ENCODE results near the gene LRRC7. TPM values are rescaled to one million over a fixed set of nuclear protein-coding genes. Genes with fewer than 3 reads are reported as not detected.

The LRRC7 gene
- total RNA-seq, 1 experiment from 2014 or later = not detected

- H3K4me3 ChIP-seq (ENCODE audit: low read depth, low read length, poor library complexity, severe bottlenecking) = no peak overlapping the region
- no peaks in the 10 kb centered on the region for H3K36me3 ChIP-seq (ENCODE audit: insufficient read depth, low read length, poor library complexity, severe bottlenecking)
- intact Hi-C loops (cut with micrococcal nuclease; ENCODE audit: unreplicated experiment) = no loop called here
- CTCF ChIA-PET = no interaction called here
- H3K27me3 ChIP-seq (replicated peaks; ENCODE audit: insufficient read depth, low read depth, low read length, poor library complexity) = no peaks in the 10 kb centered on the region
- H3K9me3 ChIP-seq (ENCODE audit: low read depth, low read length, poor library complexity, severe bottlenecking) = no peaks in the 10 kb centered on the region
- TF ChIP-seq, protein P1, sequence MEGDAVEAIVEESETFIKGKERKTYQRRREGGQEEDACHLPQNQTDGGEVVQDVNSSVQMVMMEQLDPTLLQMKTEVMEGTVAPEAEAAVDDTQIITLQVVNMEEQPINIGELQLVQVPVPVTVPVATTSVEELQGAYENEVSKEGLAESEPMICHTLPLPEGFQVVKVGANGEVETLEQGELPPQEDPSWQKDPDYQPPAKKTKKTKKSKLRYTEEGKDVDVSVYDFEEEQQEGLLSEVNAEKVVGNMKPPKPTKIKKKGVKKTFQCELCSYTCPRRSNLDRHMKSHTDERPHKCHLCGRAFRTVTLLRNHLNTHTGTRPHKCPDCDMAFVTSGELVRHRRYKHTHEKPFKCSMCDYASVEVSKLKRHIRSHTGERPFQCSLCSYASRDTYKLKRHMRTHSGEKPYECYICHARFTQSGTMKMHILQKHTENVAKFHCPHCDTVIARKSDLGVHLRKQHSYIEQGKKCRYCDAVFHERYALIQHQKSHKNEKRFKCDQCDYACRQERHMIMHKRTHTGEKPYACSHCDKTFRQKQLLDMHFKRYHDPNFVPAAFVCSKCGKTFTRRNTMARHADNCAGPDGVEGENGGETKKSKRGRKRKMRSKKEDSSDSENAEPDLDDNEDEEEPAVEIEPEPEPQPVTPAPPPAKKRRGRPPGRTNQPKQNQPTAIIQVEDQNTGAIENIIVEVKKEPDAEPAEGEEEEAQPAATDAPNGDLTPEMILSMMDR (conservative IDR thresholded peaks at IDR 0.05; ENCODE audit: low read depth, low read length) = no peak
- peak overlapping the region; percentile 24 for H3K27ac ChIP-seq (ENCODE audit: low read depth, low read length, poor library complexity, severe bottlenecking)
- no TSS peak for BruUV-seq (replicated peaks)
- DNase-seq (ENCODE audit: low spot score) = peak; percentile 69
- peaks cover 18% of the 10 kb centered on the region for H3K4me1 ChIP-seq (ENCODE audit: insufficient read depth, low read length, poor library complexity, severe bottlenecking)
- POLR2A ChIA-PET (ENCODE audit: low non-redundant PET) = no interaction called here
These were observed 426.5 kb downstream of the LRRC7 start for GRCh38 chr1:69994241-69994640.

- H3K4me1 ChIP-seq (ENCODE audit: insufficient read depth, low read length, poor library complexity, severe bottlenecking) = peaks cover 11% of the 10 kb centered on the region
- CTCF ChIA-PET = no interaction called here
- TF ChIP-seq EZH2 (IDR thresholded peaks at IDR 0.05; ENCODE audit: borderline replicate concordance, low read depth, low read length, poor library complexity, severe bottlenecking) = no peak
- TF ChIP-seq, protein P1 (conservative IDR thresholded peaks at IDR 0.05; ENCODE audit: low read depth, low read length) = no peak
- no peaks in the 10 kb centered on the region for H3K36me3 ChIP-seq (ENCODE audit: insufficient read depth, low read length, poor library complexity, severe bottlenecking)
- intact Hi-C loops (cut with micrococcal nuclease; ENCODE audit: unreplicated experiment) = no loop called here
- no peak overlapping the region for H3K4me3 ChIP-seq (ENCODE audit: low read depth, low read length, poor library complexity, severe bottlenecking)
- no peak for DNase-seq (ENCODE audit: low spot score)
- POLR2A ChIA-PET (ENCODE audit: low non-redundant PET) = no interaction called here
- BruUV-seq (replicated peaks) = no TSS peak
- no peaks in the 10 kb centered on the region for H3K9me3 ChIP-seq (ENCODE audit: low read depth, low read length, poor library complexity, severe bottlenecking)
- H3K27ac ChIP-seq (ENCODE audit: low read depth, low read length, poor library complexity, severe bottlenecking) = no peak overlapping the region
- H3K27me3 ChIP-seq (replicated peaks; ENCODE audit: insufficient read depth, low read depth, low read length, poor library complexity) = no peaks in the 10 kb centered on the region
These were observed 431.1 kb downstream of the LRRC7 start for GRCh38 chr1:69998847-69999246.

DNA sequence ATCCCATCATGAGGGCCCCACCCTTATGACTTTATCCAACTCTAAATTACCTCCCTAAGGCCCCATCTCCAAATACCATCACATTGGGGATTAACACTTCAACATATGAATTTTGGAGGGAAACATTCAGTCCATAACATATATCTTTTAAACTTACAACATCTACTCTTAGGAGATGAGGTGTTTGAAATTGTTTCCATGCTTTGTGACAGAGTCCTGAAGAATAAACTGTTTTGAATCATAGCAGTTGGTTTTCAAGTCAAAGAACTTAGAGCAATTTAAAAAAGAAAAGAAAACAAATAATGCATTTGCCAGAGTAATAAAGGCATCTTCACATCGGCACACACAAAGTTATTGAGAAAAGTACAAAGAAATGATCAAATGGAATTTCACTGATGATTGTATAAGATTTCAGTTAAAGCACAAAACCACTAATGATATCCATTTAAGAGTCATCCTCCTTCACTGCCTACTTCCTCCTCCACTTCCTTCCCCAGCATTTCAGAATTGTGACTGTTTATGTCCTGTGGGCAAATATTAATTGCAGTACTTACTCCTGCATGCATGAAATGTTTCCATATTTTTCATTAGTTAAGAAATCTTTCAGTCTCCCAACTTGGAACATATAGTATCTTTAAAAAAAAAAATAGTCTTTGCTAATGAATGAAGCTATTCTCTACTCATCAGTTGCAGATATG, 435.6 kb downstream of the LRRC7 start:
- ChIA-PET CTCF (no interaction called here), POLR2A (ENCODE audit: low non-redundant PET) (no interaction called here)
- no peaks in the 10 kb centered on the region for H3K36me3 ChIP-seq (ENCODE audit: insufficient read depth, low read length, poor library complexity, severe bottlenecking)
- no peak overlapping the region for H3K27ac ChIP-seq (ENCODE audit: low read depth, low read length, poor library complexity, severe bottlenecking)
- DNase-seq (ENCODE audit: low spot score) = peak; percentile 13
- no peaks in the 10 kb centered on the region for H3K27me3 ChIP-seq (replicated peaks; ENCODE audit: insufficient read depth, low read depth, low read length, poor library complexity)
- no TSS peak for BruUV-seq (replicated peaks)
- H3K4me1 ChIP-seq (ENCODE audit: insufficient read depth, low read length, poor library complexity, severe bottlenecking) = no peaks in the 10 kb centered on the region
- no peak overlapping the region for H3K4me3 ChIP-seq (ENCODE audit: low read depth, low read length, poor library complexity, severe bottlenecking)
- intact Hi-C loops (cut with micrococcal nuclease; ENCODE audit: unreplicated experiment) = no loop called here
- H3K9me3 ChIP-seq (ENCODE audit: low read depth, low read length, poor library complexity, severe bottlenecking) = no peaks in the 10 kb centered on the region
- no peak for TF ChIP-seq EZH2 (IDR thresholded peaks at IDR 0.05; ENCODE audit: borderline replicate concordance, low read depth, low read length, poor library complexity, severe bottlenecking)
- TF ChIP-seq, protein P1 (conservative IDR thresholded peaks at IDR 0.05; ENCODE audit: low read depth, low read length) = no peak
